Thymus (tissue), 11 donors: ENCODE data around the gene MT3. TPM values are rescaled to one million over a fixed set of nuclear protein-coding genes. Genes with fewer than 3 reads are reported as not detected.

Source experiments
- DNase-seq, 9 donors: peaks; one replicate each; pipeline ENCODE4 v3.0.0-alpha.2; 2013; ENCODE audit warnings: low spot score in 9 of 9, low read depth in 6 of 9, missing footprints in 1 of 9
- H3K27ac ChIP-seq, 2 donors: one replicate each; pipeline ENCODE4 v1.5.1; 2013; ENCODE audit warnings: control low read depth in 1 of 2, low read depth in 1 of 2, low read length in 1 of 2, mild to moderate bottlenecking in 1 of 2, moderate library complexity in 1 of 2
- H3K27me3 ChIP-seq, 2 donors: one replicate each; pipeline ENCODE4 v1.5.1; 2013; ENCODE audit warnings: low read length in 1 of 2; ENCODE audit not compliant: control insufficient read depth in 2 of 2, insufficient read depth in 1 of 2
- H3K36me3 ChIP-seq, 2 donors: one replicate each; pipeline ENCODE4 v1.5.1; 2013; ENCODE audit warnings: low read length in 1 of 2, mild to moderate bottlenecking in 1 of 2, moderate library complexity in 1 of 2; ENCODE audit not compliant: control insufficient read depth in 2 of 2, insufficient read depth in 2 of 2
- H3K4me1 ChIP-seq, 2 donors: one replicate each; pipeline ENCODE4 v1.5.1; 2013; ENCODE audit warnings: low read length in 2 of 2; ENCODE audit not compliant: control insufficient read depth in 2 of 2, insufficient read depth in 2 of 2
- H3K4me3 ChIP-seq, 2 donors: one replicate each; pipeline ENCODE4 v1.5.1; 2013; ENCODE audit warnings: low read length in 2 of 2, control low read depth in 1 of 2, mild to moderate bottlenecking in 1 of 2
- H3K9me3 ChIP-seq, 2 donors: one replicate each; pipeline ENCODE4 v1.5.1; 2013; ENCODE audit warnings: low read length in 1 of 2, mild to moderate bottlenecking in 1 of 2; ENCODE audit not compliant: control insufficient read depth in 2 of 2, insufficient read depth in 1 of 2
- WGBS: extraction: QIAGEN DNeasy Blood & Tissue Kit; methylation state at CpG from one replicate; pipeline ENCODE4 v1.1.7; 2013; 5-methylcytosine and 5-hydroxymethylcytosine counted together
- polyA plus RNA-seq: library from polyadenylated mRNA; stranded (reverse); fragments of 200-250 nt; gene quantifications from one replicate; pipeline ENCODE4 v1.2.3, GENCODE V29; 2013
- total RNA-seq: library from RNA; stranded (reverse); fragments of 120-200 nt; gene quantifications from one replicate; pipeline ENCODE4 v1.2.4, GENCODE V29; 2013
- donor health status: healthy.

Gene MT3
- total and polyA plus RNA-seq, 2 donors, result 2.5 to 13.1 TPM

GRCh38 chr16:56611281-56611833, 22.0 kb downstream of the MT3 start:
- Histone ChIP-seq H3K9me3 (no peaks in the 10 kb centered on the region), H3K27ac (peak overlapping the region in 1 of 2 donors; percentile 2), H3K27me3 (peaks cover 2 to 36% of the 10 kb centered on the region in 2 donors), H3K4me3 (no peak overlapping the region), H3K36me3 (no peaks in the 10 kb centered on the region), H3K4me1 (peaks cover 11 to 39% of the 10 kb centered on the region in 2 donors)
- WGBS, result 92% methylated on average over 2 of the region's 2 CpGs
- no peak for DNase-seq

DNA sequence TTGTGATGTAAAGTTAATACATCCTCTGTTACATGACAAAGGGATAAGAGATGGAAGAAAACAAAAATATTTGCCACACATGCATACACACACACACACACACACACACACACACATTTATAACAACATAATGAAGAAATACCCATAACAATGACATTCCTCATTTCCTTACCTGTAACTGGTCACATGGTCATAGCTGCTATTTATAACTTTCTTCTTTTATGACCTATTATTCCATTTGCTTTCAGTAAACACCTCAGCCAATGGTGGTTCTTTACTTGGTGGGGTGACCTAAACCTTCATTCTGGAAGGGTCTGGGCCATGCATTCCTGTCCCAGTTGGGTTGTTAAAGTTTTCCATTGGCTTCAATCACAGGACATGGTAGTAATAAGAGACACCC, 24.4 kb downstream of the MT3 start:
- Histone ChIP-seq H3K27ac (no peak overlapping the region), H3K9me3 (no peaks in the 10 kb centered on the region), H3K4me3 (no peak overlapping the region), H3K27me3 (peaks cover 12 to 46% of the 10 kb centered on the region in 2 donors), H3K36me3 (no peaks in the 10 kb centered on the region), H3K4me1 (peaks cover 7 to 34% of the 10 kb centered on the region in 2 donors)
- no peak for DNase-seq

DNA sequence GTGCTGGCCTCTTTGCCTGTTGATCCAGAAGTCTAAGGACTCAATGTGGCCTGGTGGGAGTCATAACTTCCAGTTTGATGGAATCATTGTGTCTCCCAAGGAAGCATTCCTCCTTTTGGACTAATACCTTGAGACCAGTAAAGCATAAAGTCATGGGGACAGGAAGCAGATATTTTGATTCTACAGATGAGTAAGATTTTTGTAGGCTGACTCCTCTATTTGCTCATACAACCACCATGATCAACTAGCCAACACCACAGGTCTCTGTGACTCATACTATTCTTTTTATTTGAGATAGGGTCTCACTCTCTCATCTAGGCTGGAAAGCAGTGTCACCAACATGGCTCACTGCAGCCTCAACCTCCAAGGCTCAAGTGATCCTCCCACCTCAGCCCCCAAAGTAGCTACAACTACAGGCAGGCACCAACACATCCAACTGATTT, 25.2 kb downstream of the MT3 start:
- Histone ChIP-seq H3K36me3 (no peaks in the 10 kb centered on the region), H3K27me3 (peaks cover 15 to 46% of the 10 kb centered on the region in 2 donors), H3K9me3 (no peaks in the 10 kb centered on the region), H3K4me1 (peaks cover 5 to 25% of the 10 kb centered on the region in 2 donors), H3K4me3 (no peak overlapping the region), H3K27ac (no peak overlapping the region)
- no peak for DNase-seq

- Histone ChIP-seq H3K9me3 (no peaks in the 10 kb centered on the region), H3K4me3 (no peak overlapping the region), H3K27ac (no peak overlapping the region), H3K4me1 (peaks cover 4 to 18% of the 10 kb centered on the region in 2 donors), H3K36me3 (no peaks in the 10 kb centered on the region), H3K27me3 (peaks cover 15 to 53% of the 10 kb centered on the region in 2 donors)
- no peak for DNase-seq
- 96% methylated on average over 3 of the region's 3 CpGs for WGBS
These were observed 26.0 kb downstream of the MT3 start for GRCh38 chr16:56615353-56615752.

DNA sequence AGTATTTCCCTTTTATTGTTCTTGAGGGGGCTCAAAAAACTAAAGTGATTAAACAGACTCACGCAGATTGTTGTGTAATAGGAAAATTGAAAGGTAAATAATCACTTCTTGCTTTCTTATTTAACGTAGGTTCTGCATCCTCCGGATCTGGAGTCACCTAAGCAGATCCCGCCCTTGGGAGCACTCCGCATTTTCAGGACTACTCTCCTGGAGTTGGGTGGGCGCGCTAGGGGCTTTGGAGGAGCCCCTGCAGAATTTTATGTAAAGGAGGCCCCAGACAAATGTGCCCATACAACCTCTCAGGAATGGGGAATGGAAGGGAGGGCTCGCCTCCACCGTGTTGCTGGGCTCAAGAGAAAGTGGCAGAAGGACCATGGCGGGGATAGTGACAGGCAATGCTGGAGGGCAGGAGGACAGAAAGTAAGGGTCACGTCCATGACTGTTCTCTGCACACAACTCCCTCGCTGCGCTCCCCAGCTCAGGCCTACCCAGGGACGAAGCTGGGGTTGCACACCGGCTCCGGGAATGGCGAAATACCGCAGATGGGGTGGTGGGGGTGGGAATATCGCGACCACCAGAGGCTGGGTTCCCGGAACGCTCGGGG, 27.4 kb downstream of the MT3 start:
- Histone ChIP-seq H3K27ac (no peak overlapping the region), H3K4me1 (peaks cover 0 to 12% of the 10 kb centered on the region in 2 donors), H3K4me3 (peak overlapping the region in 1 of 2 donors; percentile 10), H3K9me3 (no peaks in the 10 kb centered on the region), H3K36me3 (no peaks in the 10 kb centered on the region), H3K27me3 (peaks cover 15 to 59% of the 10 kb centered on the region in 2 donors)
- 47% methylated on average over 23 of the region's 23 CpGs for WGBS
- DNase-seq, result no peak

DNA sequence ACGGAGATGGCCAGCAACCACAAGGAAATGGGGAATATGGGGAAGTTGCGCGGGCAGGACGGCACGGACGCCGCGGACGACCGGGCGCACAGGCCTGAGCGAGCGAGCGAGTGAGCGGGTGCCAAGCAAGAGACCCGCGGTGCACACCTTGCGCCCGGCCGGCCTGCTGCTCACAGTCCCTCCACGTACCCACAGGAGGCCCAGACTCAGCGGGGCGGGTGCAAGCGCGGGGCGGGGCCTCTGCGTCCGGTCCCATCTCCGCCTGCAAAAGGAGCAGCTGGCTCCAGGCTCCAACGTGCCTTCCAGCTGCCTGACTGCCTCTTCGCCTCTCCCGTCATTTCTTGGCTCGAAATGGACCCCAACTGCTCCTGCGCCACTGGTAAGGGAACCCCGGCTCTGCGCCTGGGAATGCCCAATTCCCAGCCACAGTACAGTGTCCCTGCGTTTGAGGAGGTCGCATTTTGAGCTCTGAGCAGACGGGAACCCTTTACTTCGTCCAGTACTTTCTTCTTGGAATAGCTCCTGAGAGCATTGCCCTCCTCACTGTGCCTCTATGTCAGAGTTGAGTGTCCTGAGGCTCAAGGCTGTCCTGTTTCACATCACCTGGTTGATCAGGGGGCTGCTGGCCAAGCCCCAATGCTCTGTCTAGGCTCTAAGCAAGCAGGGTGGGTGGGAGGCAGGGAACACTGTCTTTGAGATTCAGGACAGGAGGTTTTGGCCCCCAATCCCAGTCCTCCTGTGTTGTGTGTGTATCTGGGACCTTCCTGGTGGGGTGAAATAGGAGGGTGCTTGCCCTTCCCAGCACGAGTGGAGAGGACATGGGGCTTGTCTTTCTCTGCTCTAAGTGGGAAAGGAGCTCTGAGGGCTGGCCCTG, 28.1 kb downstream of the MT3 start:
- DNase-seq, result peak in 4 of 9 donors; percentile 25 to 51 (median 37)
- Histone ChIP-seq H3K36me3 (no peaks in the 10 kb centered on the region), H3K27ac (no peak overlapping the region), H3K9me3 (no peaks in the 10 kb centered on the region), H3K27me3 (peaks cover 15 to 64% of the 10 kb centered on the region in 2 donors), H3K4me3 (peak overlapping the region in 1 of 2 donors; percentile 10), H3K4me1 (peaks cover 0 to 12% of the 10 kb centered on the region in 2 donors)
- WGBS, result 4% methylated on average over 41 of the region's 41 CpGs

DNA sequence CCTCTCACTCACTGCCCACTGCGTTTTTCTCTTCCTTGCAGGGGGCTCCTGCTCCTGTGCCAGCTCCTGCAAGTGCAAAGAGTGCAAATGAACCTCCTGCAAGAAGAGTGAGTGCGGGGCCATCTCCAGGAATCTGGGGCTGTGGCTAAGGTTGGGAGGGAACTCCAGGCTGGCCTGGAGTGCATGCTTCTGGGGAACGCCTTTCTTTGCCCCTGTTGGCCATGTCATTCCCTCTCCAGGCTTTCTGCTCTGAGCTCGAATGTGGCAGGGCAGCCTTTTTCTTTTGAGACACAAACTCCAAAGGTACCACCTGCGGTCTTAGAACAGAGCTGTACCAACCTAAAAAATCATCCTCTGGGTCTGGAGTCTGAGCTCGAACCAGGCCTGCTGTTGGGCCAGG, 28.8 kb downstream of the MT3 start:
- Histone ChIP-seq H3K27ac (no peak overlapping the region), H3K27me3 (peaks cover 15 to 68% of the 10 kb centered on the region in 2 donors), H3K36me3 (no peaks in the 10 kb centered on the region), H3K4me1 (peaks cover 0 to 12% of the 10 kb centered on the region in 2 donors), H3K9me3 (no peaks in the 10 kb centered on the region), H3K4me3 (no peak overlapping the region)
- DNase-seq, result no peak
- 51% methylated on average over 6 of the region's 6 CpGs for WGBS

GRCh38 chr16:56620339-56620897, 31.1 kb downstream of the MT3 start:
- DNase-seq, result no peak
- peaks cover 26 to 83% of the 10 kb centered on the region in 2 donors for H3K27me3 ChIP-seq
- H3K36me3 ChIP-seq, result no peaks in the 10 kb centered on the region
- H3K9me3 ChIP-seq, result no peaks in the 10 kb centered on the region
- 90% methylated on average over 8 of the region's 8 CpGs for WGBS
- no peak overlapping the region for H3K4me3 ChIP-seq
- H3K4me1 ChIP-seq, result peaks cover 0 to 12% of the 10 kb centered on the region in 2 donors
- H3K27ac ChIP-seq, result no peak overlapping the region
